ENCODE results near the gene RAB7A. TPM values are rescaled to one million over a fixed set of nuclear protein-coding genes. Genes with fewer than 3 reads are reported as not detected.

The RAB7A gene
- total and polyA plus RNA-seq, 2 experiments from 2014 or later, result 108 to 269 TPM

DNA sequence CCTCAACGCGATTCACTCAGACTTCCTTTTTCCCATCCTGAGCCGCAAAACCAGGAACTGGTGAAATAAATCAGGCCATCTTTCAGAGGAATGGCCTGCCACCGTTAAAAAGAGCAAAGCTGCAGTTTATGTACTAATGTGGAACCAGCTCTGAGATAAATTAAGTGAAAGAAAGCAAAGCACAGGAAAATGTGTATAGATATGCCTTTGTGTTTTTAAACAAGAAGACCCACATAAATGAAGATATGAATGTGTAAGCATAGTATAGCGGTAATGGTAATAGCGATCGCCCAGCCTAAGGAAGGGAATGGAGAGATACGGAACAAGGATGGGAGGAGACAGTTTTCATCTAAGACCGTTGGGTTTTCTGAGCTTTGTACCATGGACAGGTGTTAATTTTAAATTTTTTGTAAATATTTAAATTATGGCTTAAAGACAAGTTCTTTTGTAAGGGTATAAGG is 44.6 kb upstream of the RAB7A start:
- WGBS (ENCODE audit: low lambda C conversion rate, missing lambda C conversion rate), result 44% methylated on average over 9 of the region's 9 CpGs
- Histone ChIP-seq H3K4me1 (ENCODE audit: insufficient read depth) (no peaks in the 10 kb centered on the region), H4K20me1 (ENCODE audit: insufficient read depth, poor library complexity, severe bottlenecking) (no peaks in the 10 kb centered on the region), H3K9me3 (ENCODE audit: low read depth) (no peaks in the 10 kb centered on the region), H3K79me2 (peaks cover 3% of the 10 kb centered on the region), H3K27me3 (no peaks in the 10 kb centered on the region), H3K36me3 (replicated peaks; ENCODE audit: insufficient read depth, low read depth) (no peaks in the 10 kb centered on the region), H3K27ac (peak overlapping the region; percentile 95), H3K4me2 (peak overlapping the region; percentile 76), H3K9me2 (replicated peaks; ENCODE audit: insufficient read depth) (no peaks in the 10 kb centered on the region), H2AFZ (peak overlapping the region; percentile 70), H3K4me3 (peak overlapping the region; percentile 12)
- DNase-seq (ENCODE audit: low spot score), result no peak
- TF ChIP-seq EZH2phosphoT487 (IDR thresholded peaks at IDR 0.05; ENCODE audit: low read depth, severe bottlenecking, unreplicated experiment) (no peak), EZH2 (IDR thresholded peaks at IDR 0.05; ENCODE audit: borderline replicate concordance) (no peak)
- TF ChIP-seq, protein P1, sequence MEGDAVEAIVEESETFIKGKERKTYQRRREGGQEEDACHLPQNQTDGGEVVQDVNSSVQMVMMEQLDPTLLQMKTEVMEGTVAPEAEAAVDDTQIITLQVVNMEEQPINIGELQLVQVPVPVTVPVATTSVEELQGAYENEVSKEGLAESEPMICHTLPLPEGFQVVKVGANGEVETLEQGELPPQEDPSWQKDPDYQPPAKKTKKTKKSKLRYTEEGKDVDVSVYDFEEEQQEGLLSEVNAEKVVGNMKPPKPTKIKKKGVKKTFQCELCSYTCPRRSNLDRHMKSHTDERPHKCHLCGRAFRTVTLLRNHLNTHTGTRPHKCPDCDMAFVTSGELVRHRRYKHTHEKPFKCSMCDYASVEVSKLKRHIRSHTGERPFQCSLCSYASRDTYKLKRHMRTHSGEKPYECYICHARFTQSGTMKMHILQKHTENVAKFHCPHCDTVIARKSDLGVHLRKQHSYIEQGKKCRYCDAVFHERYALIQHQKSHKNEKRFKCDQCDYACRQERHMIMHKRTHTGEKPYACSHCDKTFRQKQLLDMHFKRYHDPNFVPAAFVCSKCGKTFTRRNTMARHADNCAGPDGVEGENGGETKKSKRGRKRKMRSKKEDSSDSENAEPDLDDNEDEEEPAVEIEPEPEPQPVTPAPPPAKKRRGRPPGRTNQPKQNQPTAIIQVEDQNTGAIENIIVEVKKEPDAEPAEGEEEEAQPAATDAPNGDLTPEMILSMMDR (IDR thresholded peaks at IDR 0.05; ENCODE audit: poor library complexity), result no peak

DNA sequence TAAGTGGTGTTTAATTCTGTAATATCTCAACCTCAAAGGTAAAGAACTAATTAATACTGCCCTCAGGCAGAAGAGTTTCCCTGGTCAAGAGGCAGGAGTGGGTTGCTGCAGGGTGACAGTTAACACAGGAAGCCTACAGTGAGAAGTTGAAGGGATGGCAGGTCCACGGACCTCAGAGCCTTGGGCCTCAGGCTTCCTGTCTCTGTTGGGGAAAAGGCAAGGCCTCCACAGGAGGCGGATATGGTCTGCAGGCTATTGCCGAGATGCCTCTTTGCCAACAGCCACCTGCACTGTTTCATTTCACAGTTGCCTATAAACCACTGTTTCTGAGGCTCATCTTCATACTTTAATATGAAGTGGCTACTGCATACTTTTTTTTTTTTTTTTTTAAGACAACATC is 42.0 kb upstream of the RAB7A start:
- Histone ChIP-seq H3K9me3 (ENCODE audit: low read depth) (no peaks in the 10 kb centered on the region), H3K27ac (no peak overlapping the region), H3K4me1 (ENCODE audit: insufficient read depth) (no peaks in the 10 kb centered on the region), H3K79me2 (peaks cover 3% of the 10 kb centered on the region), H3K27me3 (no peaks in the 10 kb centered on the region), H2AFZ (no peak overlapping the region), H3K36me3 (replicated peaks; ENCODE audit: insufficient read depth, low read depth) (no peaks in the 10 kb centered on the region), H3K9me2 (replicated peaks; ENCODE audit: insufficient read depth) (no peaks in the 10 kb centered on the region), H3K4me3 (no peak overlapping the region), H4K20me1 (ENCODE audit: insufficient read depth, poor library complexity, severe bottlenecking) (no peaks in the 10 kb centered on the region), H3K4me2 (no peak overlapping the region)
- TF ChIP-seq EZH2phosphoT487 (IDR thresholded peaks at IDR 0.05; ENCODE audit: low read depth, severe bottlenecking, unreplicated experiment) (no peak), EZH2 (IDR thresholded peaks at IDR 0.05; ENCODE audit: borderline replicate concordance) (no peak)
- TF ChIP-seq, protein P1 (IDR thresholded peaks at IDR 0.05; ENCODE audit: poor library complexity), result no peak
- 86% methylated on average over 3 of the region's 3 CpGs for WGBS (ENCODE audit: low lambda C conversion rate, missing lambda C conversion rate)
- DNase-seq (ENCODE audit: low spot score), result no peak

DNA sequence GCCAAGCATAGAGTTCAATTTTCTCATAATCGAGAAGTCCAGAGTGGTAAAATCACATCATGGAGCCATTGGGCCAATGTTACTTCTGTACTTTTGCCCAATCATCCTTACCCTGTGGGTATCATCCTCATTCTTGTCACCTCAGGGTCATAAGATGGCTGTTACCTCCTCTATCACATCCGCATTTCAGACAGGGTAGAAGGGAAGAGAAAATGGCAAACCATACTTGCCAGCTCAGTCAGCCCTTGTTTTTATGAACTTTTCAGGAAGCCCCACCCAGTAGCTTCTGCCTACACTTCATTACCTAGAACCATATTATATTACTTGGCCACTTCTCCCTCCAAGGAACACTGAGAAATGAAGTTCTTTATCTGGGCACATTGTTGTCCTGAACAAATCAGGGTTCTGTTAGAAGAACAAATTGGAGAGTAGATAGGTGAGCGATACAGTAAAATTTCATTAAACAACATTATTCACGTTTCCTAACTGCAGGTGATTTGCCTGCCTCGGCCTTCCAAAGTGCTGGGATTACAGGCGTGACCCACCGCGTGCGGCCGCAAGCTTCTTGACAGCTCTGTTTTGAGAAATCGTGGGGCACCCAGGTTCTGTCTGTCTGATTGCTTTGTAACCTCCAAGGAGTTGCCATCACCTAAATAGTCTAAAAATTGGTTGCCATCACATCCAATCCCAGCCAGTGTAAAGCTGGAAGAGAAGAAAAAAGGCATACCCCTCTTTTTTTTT is 40.8 kb upstream of the RAB7A start:
- Histone ChIP-seq H2AFZ (no peak overlapping the region), H3K4me2 (no peak overlapping the region), H3K4me1 (ENCODE audit: insufficient read depth) (no peaks in the 10 kb centered on the region), H3K4me3 (no peak overlapping the region), H4K20me1 (ENCODE audit: insufficient read depth, poor library complexity, severe bottlenecking) (no peaks in the 10 kb centered on the region), H3K9me2 (replicated peaks; ENCODE audit: insufficient read depth) (no peaks in the 10 kb centered on the region), H3K27me3 (no peaks in the 10 kb centered on the region), H3K36me3 (replicated peaks; ENCODE audit: insufficient read depth, low read depth) (no peaks in the 10 kb centered on the region), H3K9me3 (ENCODE audit: low read depth) (no peaks in the 10 kb centered on the region), H3K27ac (no peak overlapping the region), H3K79me2 (peaks cover 3% of the 10 kb centered on the region)
- no peak for TF ChIP-seq EZH2 (IDR thresholded peaks at IDR 0.05; ENCODE audit: borderline replicate concordance)
- TF ChIP-seq, protein P1 (IDR thresholded peaks at IDR 0.05; ENCODE audit: poor library complexity), result no peak
- DNase-seq (ENCODE audit: low spot score), result no peak
- 97% methylated on average over 11 of the region's 11 CpGs for WGBS (ENCODE audit: low lambda C conversion rate, missing lambda C conversion rate)
